Measurements from ENCODE around the gene ATXN2L.
"Not testable (repeated sequence)": the region's sequence is repeated elsewhere in the genome, so short reads cannot be mapped to it uniquely, and the experiment has no call there.

The ATXN2L gene

GRCh38 chr16:28874406-28874805 lies 51.6 kb downstream of the ATXN2L start:
- no peak for DNase-seq

- no peak for DNase-seq
Measured at GRCh38 chr16:28875134-28876018, 52.6 kb downstream of the ATXN2L start.

- DNase-seq = no peak
Measured at GRCh38 chr16:28876019-28876659, 53.3 kb downstream of the ATXN2L start.

- DNase-seq = no peak
Measured at GRCh38 chr16:28876973-28877654, 54.3 kb downstream of the ATXN2L start.

- DNase-seq = no peak
Measured at GRCh38 chr16:28877655-28878000, 54.8 kb downstream of the ATXN2L start.

GRCh38 chr16:28878083-28878926 lies 55.5 kb downstream of the ATXN2L start, which contains the start of gene ATP2A1:
Gene ATP2A1, plus strand, starts transcription at chr16:28878488. Its CDS starts 184 bp downstream, at chr16:28878672.
- no peak for DNase-seq

GRCh38 chr16:28879261-28879840 lies 56.6 kb downstream of the ATXN2L start:
- DNase-seq = no peak

- peak; percentile 88 for DNase-seq
Measured at GRCh38 chr16:28879841-28880588, 57.2 kb downstream of the ATXN2L start.

- DNase-seq = no peak
Measured at GRCh38 chr16:28880589-28880915, 57.8 kb downstream of the ATXN2L start.

GRCh38 chr16:28880955-28881354 lies 58.2 kb downstream of the ATXN2L start:
- no peak for DNase-seq

- DNase-seq = not testable (repeated sequence)
Measured at GRCh38 chr16:28881565-28881964, 58.8 kb downstream of the ATXN2L start.

- no peak for DNase-seq
Measured at GRCh38 chr16:28882551-28883160, 59.9 kb downstream of the ATXN2L start.

GRCh38 chr16:28883221-28883996 lies 60.6 kb downstream of the ATXN2L start:
- DNase-seq = no peak

- no peak for DNase-seq
Measured at GRCh38 chr16:28884045-28884444, 61.2 kb downstream of the ATXN2L start.
